ELR (cell line): ENCODE data around the gene MARCKS.

Source experiments
- DNase-seq: peaks from one replicate; pipeline ENCODE4 v3.0.0-alpha.2; 2015; ENCODE audit warnings: low read depth

Gene MARCKS

GRCh38 chr6:113854531-113855499 lies 2.3 kb upstream of the MARCKS start:
- peak; percentile 85 for DNase-seq

GRCh38 chr6:113855500-113856374 lies 1.4 kb upstream of the MARCKS start:
- peak; percentile 70 for DNase-seq

- no peak for DNase-seq
Observed at GRCh38 chr6:113856375-113856624, 845 bp upstream of the MARCKS start.

GRCh38 chr6:113857556-113858479 lies 673 bp downstream of the MARCKS start:
- DNase-seq, result peak; percentile 69

GRCh38 chr6:113858480-113859348 lies 1.6 kb downstream of the MARCKS start:
- DNase-seq, result peak; percentile 91

- DNase-seq, result peak; percentile 66
Observed at GRCh38 chr6:113859349-113860180, 2.4 kb downstream of the MARCKS start.

- DNase-seq, result peak; percentile 55
Observed at GRCh38 chr6:113860181-113860955, 3.2 kb downstream of the MARCKS start.

- no peak for DNase-seq
Observed at GRCh38 chr6:113862112-113862511, 5.0 kb downstream of the MARCKS start.

- no peak for DNase-seq
Observed at GRCh38 chr6:113870917-113871316, 13.8 kb downstream of the MARCKS start.

GRCh38 chr6:113871975-113872374 lies 14.8 kb downstream of the MARCKS start:
- DNase-seq, result no peak

GRCh38 chr6:113873043-113873667 lies 16.0 kb downstream of the MARCKS start:
- no peak for DNase-seq

- DNase-seq, result peak; percentile 49
Observed at GRCh38 chr6:113875470-113875869, 18.3 kb downstream of the MARCKS start.

- DNase-seq, result no peak
Observed at GRCh38 chr6:113876695-113877094, 19.6 kb downstream of the MARCKS start.

GRCh38 chr6:113879186-113880096 lies 22.3 kb downstream of the MARCKS start:
- peak; percentile 78 for DNase-seq

- no peak for DNase-seq
Observed at GRCh38 chr6:113881478-113881980, 24.4 kb downstream of the MARCKS start.

GRCh38 chr6:113882336-113883022 lies 25.3 kb downstream of the MARCKS start:
- DNase-seq, result no peak

- DNase-seq, result no peak
Observed at GRCh38 chr6:113884011-113884410, 26.9 kb downstream of the MARCKS start.
